NCI-H1092 (cell line): Measurements from ENCODE around the gene PRKCQ.
"Not testable (repeated sequence)": the region's sequence is repeated elsewhere in the genome, so short reads cannot be mapped to it uniquely, and the experiment has no call there.

Experiments
- DNase-seq: peaks from one replicate; lab custom pipeline; 2025; lab: John Stamatoyannopoulos, UW

PRKCQ gene

GRCh38 chr10:6491841-6492609, 88.1 kb downstream of the PRKCQ start:
- DNase-seq, result no peak

- DNase-seq, result no peak
Measured at GRCh38 chr10:6490614-6491013, 89.5 kb downstream of the PRKCQ start.

- DNase-seq, result no peak
Measured at GRCh38 chr10:6487920-6488319, 92.2 kb downstream of the PRKCQ start.

GRCh38 chr10:6486309-6486708, 93.8 kb downstream of the PRKCQ start:
- DNase-seq, result no peak

GRCh38 chr10:6482737-6483357, 97.2 kb downstream of the PRKCQ start:
- DNase-seq, result no peak

GRCh38 chr10:6478722-6479121, 101.4 kb downstream of the PRKCQ start:
- no peak for DNase-seq

- no peak for DNase-seq
Measured at GRCh38 chr10:6476989-6477388, 103.1 kb downstream of the PRKCQ start.

- DNase-seq, result no peak
Measured at GRCh38 chr10:6474871-6475270, 105.2 kb downstream of the PRKCQ start.

GRCh38 chr10:6473901-6474370, 106.1 kb downstream of the PRKCQ start:
- DNase-seq, result no peak

GRCh38 chr10:6473430-6473829, 106.6 kb downstream of the PRKCQ start:
- no peak for DNase-seq

GRCh38 chr10:6472710-6473005, 107.4 kb downstream of the PRKCQ start:
- DNase-seq, result not testable (repeated sequence)

GRCh38 chr10:6470894-6471618, 109.0 kb downstream of the PRKCQ start:
- no peak for DNase-seq

GRCh38 chr10:6469661-6470060, 110.4 kb downstream of the PRKCQ start:
- no peak for DNase-seq

GRCh38 chr10:6465854-6466601, 114.0 kb downstream of the PRKCQ start:
- DNase-seq, result no peak

GRCh38 chr10:6465437-6465836, 114.6 kb downstream of the PRKCQ start:
- no peak for DNase-seq

- DNase-seq, result no peak
Measured at GRCh38 chr10:6464862-6465430, 115.1 kb downstream of the PRKCQ start.

- no peak for DNase-seq
Measured at GRCh38 chr10:6463366-6463765, 116.7 kb downstream of the PRKCQ start.

GRCh38 chr10:6461961-6462360, 118.1 kb downstream of the PRKCQ start:
- no peak for DNase-seq

GRCh38 chr10:6460861-6461409, 119.1 kb downstream of the PRKCQ start:
- DNase-seq, result no peak

- DNase-seq, result no peak
Measured at GRCh38 chr10:6458814-6459213, 121.3 kb downstream of the PRKCQ start.

GRCh38 chr10:6457376-6457775, 122.7 kb downstream of the PRKCQ start:
- no peak for DNase-seq

- DNase-seq, result no peak
Measured at GRCh38 chr10:6456067-6456466, 124.0 kb downstream of the PRKCQ start.
